Middle frontal gyrus (tissue), 1 donor: ENCODE results near the gene SLC12A3.
"Not testable (repeated sequence)": the region's sequence is repeated elsewhere in the genome, so short reads cannot be mapped to it uniquely, and the experiment has no call there.

Source experiments
- DNase-seq: peaks from one replicate; pipeline ENCODE4 v3.0.0-alpha.2; 2015; ENCODE audit warnings: low spot score; ENCODE audit errors: extremely low spot score

Gene SLC12A3

DNA sequence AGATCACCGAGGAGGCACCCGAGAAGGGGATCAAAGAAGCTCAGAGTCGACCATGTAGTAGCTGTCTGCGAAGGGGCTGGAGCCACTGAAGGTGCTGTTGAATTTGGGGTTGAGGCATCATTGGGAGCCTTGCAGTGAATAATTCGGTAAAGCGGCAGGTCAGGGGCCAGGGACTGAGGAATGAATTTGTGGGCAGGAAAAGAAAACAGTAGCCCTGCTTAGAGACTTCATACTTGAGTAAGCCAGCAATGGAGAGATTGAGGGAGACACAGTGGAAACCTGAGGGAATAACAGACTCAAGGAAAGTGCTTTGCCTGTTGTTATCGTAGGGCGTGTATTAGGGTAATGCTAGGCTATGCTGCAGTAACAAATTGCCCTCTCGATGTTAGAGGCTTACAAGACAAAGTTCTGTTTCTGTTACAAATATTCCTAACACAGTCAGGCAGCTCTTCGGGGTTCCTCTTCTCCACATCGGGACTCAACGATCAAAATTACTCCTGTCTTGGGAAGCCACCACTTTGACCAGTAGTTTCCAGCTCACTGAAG is 53.5 kb downstream of the SLC12A3 start:
- DNase-seq: no peak

DNA sequence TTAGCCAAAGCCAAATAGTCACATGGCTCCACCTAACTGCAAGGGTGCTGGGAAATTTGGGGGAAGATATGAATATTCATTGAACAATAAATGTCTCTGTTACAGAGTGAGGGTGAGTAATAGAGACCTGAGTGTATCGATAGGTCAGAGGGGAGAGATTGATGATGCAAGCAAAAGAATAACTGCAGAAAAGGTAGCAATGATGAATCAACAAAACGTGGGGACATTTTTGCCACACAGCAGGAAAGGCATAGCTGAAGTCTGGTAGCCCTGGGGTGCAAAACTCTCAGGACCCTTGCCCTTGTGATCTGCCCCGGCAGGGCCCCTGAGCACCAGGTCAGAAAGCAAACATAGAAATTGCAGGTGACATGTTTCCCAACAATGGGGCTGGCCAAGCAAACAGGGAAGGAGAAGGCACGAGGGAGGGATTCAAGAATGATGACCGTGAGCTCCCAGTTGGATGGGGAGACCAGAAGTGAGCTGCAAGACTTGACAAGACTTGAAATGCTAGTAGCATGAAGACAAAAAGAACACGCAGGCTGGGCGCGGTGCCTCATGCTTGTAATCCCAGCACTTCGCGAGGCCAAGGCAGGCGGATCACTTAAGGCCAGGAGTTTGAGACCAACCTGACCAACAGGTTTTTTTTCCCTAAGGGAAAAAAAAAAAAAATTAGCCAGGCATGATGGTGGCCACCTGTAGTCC is 54.2 kb downstream of the SLC12A3 start:
- no peak for DNase-seq

- DNase-seq: no peak
Observed at GRCh38 chr16:56921571-56921970, 56.6 kb downstream of the SLC12A3 start.

GRCh38 chr16:56923481-56924091 is 58.6 kb downstream of the SLC12A3 start:
- DNase-seq: no peak

GRCh38 chr16:56927471-56927870 is 62.5 kb downstream of the SLC12A3 start:
- DNase-seq: no peak

GRCh38 chr16:56929639-56930038 is 64.6 kb downstream of the SLC12A3 start:
- no peak for DNase-seq

GRCh38 chr16:56930486-56931270 is 65.7 kb downstream of the SLC12A3 start:
- no peak for DNase-seq

DNA sequence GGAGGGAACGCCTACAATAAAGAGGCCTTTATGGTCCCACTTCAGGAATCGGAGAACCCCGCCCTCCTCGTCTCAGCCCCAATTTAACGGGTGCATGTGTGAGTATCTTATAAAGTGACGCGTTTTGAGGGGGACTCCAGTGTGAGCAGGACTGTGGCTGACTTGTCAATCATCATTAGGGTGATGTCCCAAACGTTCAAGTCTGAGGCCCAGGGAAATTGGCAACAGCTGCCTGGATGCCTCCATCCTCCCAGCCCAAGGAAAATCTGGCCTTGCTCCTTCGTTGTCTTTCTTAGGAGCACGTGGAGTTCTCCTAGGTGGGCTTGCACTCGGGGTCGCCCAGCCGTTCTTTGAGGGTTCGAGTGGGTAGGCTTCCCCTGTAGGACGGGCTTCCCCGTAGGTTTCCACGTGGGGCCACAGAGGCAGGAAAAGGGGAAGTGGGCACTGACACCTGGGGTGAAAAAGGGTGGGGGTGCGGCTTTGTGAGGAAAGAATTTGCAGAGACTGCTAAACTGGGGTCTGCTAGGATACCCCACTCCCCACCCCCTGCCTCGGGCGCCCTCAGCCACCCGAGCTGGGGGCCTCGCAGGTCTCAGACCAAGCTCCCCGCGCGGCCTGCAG is 66.4 kb downstream of the SLC12A3 start:
- no peak for DNase-seq

GRCh38 chr16:56931892-56932720 is 67.1 kb downstream of the SLC12A3 start, which contains the start of gene HERPUD1:
HERPUD1 (plus strand) TSS chr16:56932142; CDS start chr16:56932245, 103 bp downstream.
- peak; percentile 99 for DNase-seq

- DNase-seq: no peak
Observed at GRCh38 chr16:56932721-56933619, 68.0 kb downstream of the SLC12A3 start.

GRCh38 chr16:56933828-56934598 is 69.0 kb downstream of the SLC12A3 start:
- DNase-seq: no peak

- DNase-seq: not testable (repeated sequence)
Observed at GRCh38 chr16:56934599-56935145, 69.7 kb downstream of the SLC12A3 start.

DNA sequence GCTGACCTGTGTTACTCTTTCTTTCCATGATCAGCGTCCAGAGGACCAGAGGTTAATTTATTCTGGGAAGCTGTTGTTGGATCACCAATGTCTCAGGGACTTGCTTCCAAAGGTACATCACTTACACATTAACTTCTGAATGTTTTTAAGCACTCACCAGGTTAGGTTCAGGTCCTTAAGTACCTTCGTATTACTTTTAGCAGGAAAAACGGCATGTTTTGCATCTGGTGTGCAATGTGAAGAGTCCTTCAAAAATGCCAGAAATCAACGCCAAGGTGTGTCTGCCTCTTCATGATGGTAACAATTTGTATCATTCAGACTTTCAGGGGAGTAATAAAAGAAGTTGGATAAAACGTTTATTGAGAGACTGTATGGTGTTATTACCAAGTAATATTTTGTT is 70.2 kb downstream of the SLC12A3 start:
- DNase-seq: no peak

GRCh38 chr16:56936491-56936890 is 71.5 kb downstream of the SLC12A3 start:
- DNase-seq: no peak

DNA sequence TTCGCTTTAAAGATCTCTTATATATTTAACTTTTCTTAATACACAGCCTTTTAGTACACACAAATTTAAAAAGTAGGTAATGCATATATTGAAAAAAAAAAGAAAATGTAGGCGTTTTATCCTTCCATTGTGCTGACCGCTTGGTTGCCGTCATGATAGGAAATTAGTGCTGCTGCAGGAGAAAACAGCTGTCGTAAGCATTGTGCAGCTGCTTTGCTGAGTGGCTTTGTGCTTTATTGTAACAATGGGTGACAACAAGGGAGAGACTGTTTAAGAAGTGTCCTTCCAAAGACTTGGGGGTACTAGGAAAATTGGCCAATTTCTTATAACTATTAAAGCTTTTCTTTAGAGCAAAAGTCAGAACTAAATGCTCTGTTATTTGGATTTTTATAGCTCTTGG is 71.9 kb downstream of the SLC12A3 start:
- no peak for DNase-seq

- DNase-seq: no peak
Observed at GRCh38 chr16:56938664-56939513, 73.9 kb downstream of the SLC12A3 start.

DNA sequence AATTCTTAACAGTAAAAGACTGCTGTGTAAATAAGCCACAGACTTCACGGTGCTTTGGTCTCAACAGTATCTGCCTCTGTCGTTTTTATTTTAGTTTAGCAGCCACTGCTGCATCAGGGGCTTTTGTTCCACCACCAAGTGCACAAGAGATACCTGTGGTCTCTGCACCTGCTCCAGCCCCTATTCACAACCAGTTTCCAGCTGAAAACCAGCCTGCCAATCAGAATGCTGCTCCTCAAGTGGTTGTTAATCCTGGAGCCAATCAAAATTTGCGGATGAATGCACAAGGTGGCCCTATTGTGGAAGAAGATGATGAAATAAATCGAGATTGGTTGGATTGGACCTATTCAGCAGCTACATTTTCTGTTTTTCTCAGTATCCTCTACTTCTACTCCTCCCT is 74.8 kb downstream of the SLC12A3 start:
- no peak for DNase-seq

- DNase-seq: no peak
Observed at GRCh38 chr16:56941092-56941491, 76.1 kb downstream of the SLC12A3 start.
